ENCODE measurements around the gene PIP4K2A.

Gene PIP4K2A

GRCh38 chr10:22599048-22599561 is 115.3 kb downstream of the PIP4K2A start:
- peak; percentile 43 for DNase-seq (ENCODE audit: low read depth)

GRCh38 chr10:22598478-22598877 is 115.9 kb downstream of the PIP4K2A start:
- DNase-seq (ENCODE audit: low read depth): no peak

GRCh38 chr10:22597138-22597537 is 117.2 kb downstream of the PIP4K2A start:
- DNase-seq (ENCODE audit: low read depth): no peak

- no peak for DNase-seq (ENCODE audit: low read depth)
Measured at GRCh38 chr10:22593636-22594198, 120.7 kb downstream of the PIP4K2A start.

GRCh38 chr10:22593026-22593425 is 121.4 kb downstream of the PIP4K2A start:
- DNase-seq (ENCODE audit: low read depth): no peak

GRCh38 chr10:22589851-22590514 is 124.4 kb downstream of the PIP4K2A start:
- peak; percentile 44 for DNase-seq (ENCODE audit: low read depth)

GRCh38 chr10:22588462-22588861 is 125.9 kb downstream of the PIP4K2A start:
- no peak for DNase-seq (ENCODE audit: low read depth)

- DNase-seq (ENCODE audit: low read depth): no peak
Measured at GRCh38 chr10:22583683-22584082, 130.7 kb downstream of the PIP4K2A start.

GRCh38 chr10:22581461-22581860 is 132.9 kb downstream of the PIP4K2A start:
- no peak for DNase-seq (ENCODE audit: low read depth)

- no peak for DNase-seq (ENCODE audit: low read depth)
Measured at GRCh38 chr10:22580711-22581110, 133.7 kb downstream of the PIP4K2A start.

- no peak for DNase-seq (ENCODE audit: low read depth)
Measured at GRCh38 chr10:22579826-22580225, 134.6 kb downstream of the PIP4K2A start.

GRCh38 chr10:22573820-22574569 is 140.4 kb downstream of the PIP4K2A start:
- no peak for DNase-seq (ENCODE audit: low read depth)

GRCh38 chr10:22570733-22571430 is 143.5 kb downstream of the PIP4K2A start:
- no peak for DNase-seq (ENCODE audit: low read depth)

GRCh38 chr10:22570234-22570633 is 144.1 kb downstream of the PIP4K2A start:
- no peak for DNase-seq (ENCODE audit: low read depth)

- no peak for DNase-seq (ENCODE audit: low read depth)
Measured at GRCh38 chr10:22568928-22569327, 145.4 kb downstream of the PIP4K2A start.

GRCh38 chr10:22564060-22564459 is 150.3 kb downstream of the PIP4K2A start:
- no peak for DNase-seq (ENCODE audit: low read depth)

GRCh38 chr10:22561909-22562308 is 152.5 kb downstream of the PIP4K2A start:
- DNase-seq (ENCODE audit: low read depth): no peak

GRCh38 chr10:22560913-22561239 is 153.5 kb downstream of the PIP4K2A start:
- no peak for DNase-seq (ENCODE audit: low read depth)

- DNase-seq (ENCODE audit: low read depth): no peak
Measured at GRCh38 chr10:22560096-22560912, 154.1 kb downstream of the PIP4K2A start.

- no peak for DNase-seq (ENCODE audit: low read depth)
Measured at GRCh38 chr10:22557321-22557720, 157.1 kb downstream of the PIP4K2A start.

- no peak for DNase-seq (ENCODE audit: low read depth)
Measured at GRCh38 chr10:22556774-22557173, 157.6 kb downstream of the PIP4K2A start.

Data from GM04504 (cell line).